ENCODE results near the gene TBC1D7. TPM values are rescaled to one million over a fixed set of nuclear protein-coding genes. Genes with fewer than 3 reads are reported as not detected.

TBC1D7 gene
- total and polyA plus RNA-seq, 10 donors = 10.9 to 20.9 (median 15.7) TPM

DNA sequence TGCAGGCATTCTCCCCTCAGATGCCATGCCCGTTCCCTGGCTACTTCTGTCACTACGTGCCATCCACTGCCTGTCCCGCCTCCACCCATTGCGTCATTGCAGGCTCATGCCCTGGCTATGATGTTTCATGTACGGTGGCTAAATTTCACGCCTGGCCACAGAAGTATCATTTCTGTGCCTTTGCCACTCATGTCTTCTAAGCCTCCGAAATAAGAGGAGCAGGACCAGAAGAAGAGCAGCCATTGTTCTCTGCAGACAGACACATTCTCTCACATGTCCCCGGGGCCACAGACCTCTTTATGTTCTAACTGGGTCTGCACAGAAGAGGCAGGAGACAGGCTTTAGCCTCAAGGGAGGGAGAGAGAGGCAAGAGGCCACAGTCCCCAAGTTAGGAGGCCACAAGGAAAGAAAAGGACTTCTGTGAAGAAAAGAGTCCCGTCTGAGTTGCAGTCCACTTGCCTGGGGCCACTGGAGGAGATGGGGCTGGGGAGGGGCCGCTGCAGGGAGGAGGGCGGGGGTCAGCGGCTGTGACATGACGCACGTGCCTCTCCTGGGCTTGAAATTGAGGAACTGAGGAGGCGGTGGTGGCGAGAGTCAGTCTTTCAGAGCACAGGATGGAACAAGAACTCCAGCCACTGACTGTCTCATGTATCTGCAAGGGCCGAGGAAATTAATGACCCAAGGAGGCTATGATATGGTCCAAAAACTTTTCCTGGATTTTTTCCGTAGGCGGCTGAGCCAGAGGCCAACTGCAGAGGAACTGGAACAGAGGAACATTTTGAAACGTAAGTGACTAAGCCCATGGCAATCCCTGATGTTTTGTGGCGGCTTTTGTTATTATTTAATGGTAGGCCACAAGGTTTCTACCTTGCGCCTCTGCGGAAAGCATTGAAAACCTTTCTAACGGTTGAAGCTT, 55.9 kb downstream of the TBC1D7 start:
- peaks cover 0 to 7% (median 0%) of the 10 kb centered on the region in 6 donors for H3K36me3 ChIP-seq
- DNase-seq = peak; percentile 93
- TF ChIP-seq, protein P1, sequence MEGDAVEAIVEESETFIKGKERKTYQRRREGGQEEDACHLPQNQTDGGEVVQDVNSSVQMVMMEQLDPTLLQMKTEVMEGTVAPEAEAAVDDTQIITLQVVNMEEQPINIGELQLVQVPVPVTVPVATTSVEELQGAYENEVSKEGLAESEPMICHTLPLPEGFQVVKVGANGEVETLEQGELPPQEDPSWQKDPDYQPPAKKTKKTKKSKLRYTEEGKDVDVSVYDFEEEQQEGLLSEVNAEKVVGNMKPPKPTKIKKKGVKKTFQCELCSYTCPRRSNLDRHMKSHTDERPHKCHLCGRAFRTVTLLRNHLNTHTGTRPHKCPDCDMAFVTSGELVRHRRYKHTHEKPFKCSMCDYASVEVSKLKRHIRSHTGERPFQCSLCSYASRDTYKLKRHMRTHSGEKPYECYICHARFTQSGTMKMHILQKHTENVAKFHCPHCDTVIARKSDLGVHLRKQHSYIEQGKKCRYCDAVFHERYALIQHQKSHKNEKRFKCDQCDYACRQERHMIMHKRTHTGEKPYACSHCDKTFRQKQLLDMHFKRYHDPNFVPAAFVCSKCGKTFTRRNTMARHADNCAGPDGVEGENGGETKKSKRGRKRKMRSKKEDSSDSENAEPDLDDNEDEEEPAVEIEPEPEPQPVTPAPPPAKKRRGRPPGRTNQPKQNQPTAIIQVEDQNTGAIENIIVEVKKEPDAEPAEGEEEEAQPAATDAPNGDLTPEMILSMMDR (IDR thresholded peaks at IDR 0.05 in 8 of 11, conservative IDR thresholded peaks at IDR 0.05 in 3 of 11) = no peak
- TF ChIP-seq POLR2AphosphoS5 (IDR thresholded peaks at IDR 0.05) (peak; percentile 81 to 91 (median 82)), POLR2A (IDR thresholded peaks at IDR 0.05) (peak in 1 of 3 donors; percentile 51)
- H3K27me3 ChIP-seq (replicated peaks in 1 of 7) = no peaks in the 10 kb centered on the region
- peak overlapping the region; percentile 24 to 72 (median 41) for H3K4me3 ChIP-seq
- intact Hi-C loops (cut with DNase I; ENCODE audit: low total_unique reads) = loop anchor here (10.0 kb wide), 1 partner anchor 78 kb away; no protein-coding TSS in a partner anchor
- no peaks in the 10 kb centered on the region for H3K9me3 ChIP-seq
- 46 to 64% (median 50%) methylated on average over 24 of the region's 24 CpGs for WGBS, 5 donors
- peak overlapping the region; percentile 44 to 84 (median 78) for H3K27ac ChIP-seq
- H3K4me1 ChIP-seq = peaks cover 0 to 94% (median 33%) of the 10 kb centered on the region in 6 donors

DNA sequence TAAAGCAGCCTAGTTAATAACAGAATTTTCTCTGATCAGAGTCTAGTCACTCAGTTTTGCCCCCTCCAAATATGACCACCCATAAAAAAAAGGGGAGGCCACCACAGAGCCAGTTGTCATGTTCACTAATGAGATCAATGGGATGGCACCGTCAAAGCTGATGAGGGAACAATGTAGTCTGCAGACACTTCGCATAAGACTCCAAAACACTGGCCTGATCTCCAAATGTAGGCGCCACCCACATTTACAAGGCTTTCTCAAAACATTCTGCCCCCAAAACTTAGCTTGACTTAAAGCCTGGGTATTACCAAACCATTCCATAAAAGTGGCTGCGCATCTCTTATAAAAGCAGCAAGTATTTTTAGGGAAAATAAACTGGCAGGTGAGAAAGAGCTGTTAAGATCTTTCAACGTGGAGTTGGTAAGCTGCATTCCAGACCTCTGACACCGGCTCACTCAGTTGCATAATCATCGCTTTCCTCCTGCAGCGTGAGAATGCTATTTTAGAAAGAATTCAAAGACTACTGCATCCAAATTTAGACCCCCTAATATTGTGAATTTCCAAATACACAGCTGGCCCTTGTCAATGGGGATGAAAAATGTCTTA, 59.3 kb downstream of the TBC1D7 start:
- Histone ChIP-seq H3K9me3 (no peaks in the 10 kb centered on the region), H3K4me3 (no peak overlapping the region), H3K27me3 (replicated peaks in 1 of 7) (no peaks in the 10 kb centered on the region), H3K36me3 (peaks cover 0 to 4% (median 0%) of the 10 kb centered on the region in 6 donors), H3K27ac (no peak overlapping the region), H3K4me1 (peaks cover 0 to 69% (median 18%) of the 10 kb centered on the region in 6 donors)
- intact Hi-C loops (cut with DNase I; ENCODE audit: low total_unique reads) = no loop called here
- 55 to 75% (median 61%) methylated on average over 8 of the region's 8 CpGs for WGBS, 5 donors
- no peak for DNase-seq
- TF ChIP-seq POLR2A (IDR thresholded peaks at IDR 0.05) (no peak), POLR2AphosphoS5 (IDR thresholded peaks at IDR 0.05) (no peak)
- TF ChIP-seq, protein P1 (IDR thresholded peaks at IDR 0.05 in 8 of 11, conservative IDR thresholded peaks at IDR 0.05 in 3 of 11) = no peak

DNA sequence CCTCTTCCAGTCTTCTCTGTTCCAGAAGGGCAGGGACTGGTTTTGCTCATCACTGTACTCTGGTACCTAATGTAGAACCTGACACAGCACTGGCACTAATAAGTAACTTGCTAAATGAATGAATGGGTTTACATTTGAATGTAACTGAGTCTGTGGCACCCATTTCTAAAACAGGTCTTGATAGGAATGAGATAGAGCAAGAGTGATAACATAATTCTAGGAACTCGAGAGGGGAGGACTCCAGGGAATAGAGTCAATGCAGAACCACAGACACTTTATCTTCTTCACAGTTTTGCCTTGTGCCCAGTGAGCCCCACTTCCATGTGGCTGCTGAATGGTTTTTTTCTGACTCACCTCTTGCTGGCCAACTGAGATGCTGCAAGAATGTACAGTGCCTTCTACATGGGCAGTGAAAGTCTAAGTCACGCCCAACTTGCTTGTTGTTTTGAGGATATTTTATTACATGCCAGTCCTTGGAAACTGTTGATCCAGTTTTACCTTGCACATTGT, 61.1 kb downstream of the TBC1D7 start:
- no peak overlapping the region for H3K4me3 ChIP-seq
- H3K9me3 ChIP-seq = no peaks in the 10 kb centered on the region
- H3K27me3 ChIP-seq (replicated peaks in 1 of 7) = no peaks in the 10 kb centered on the region
- H3K36me3 ChIP-seq = peaks cover 0 to 4% (median 0%) of the 10 kb centered on the region in 6 donors
- peaks cover 4 to 69% (median 21%) of the 10 kb centered on the region in 6 donors for H3K4me1 ChIP-seq
- TF ChIP-seq, protein P1 (IDR thresholded peaks at IDR 0.05 in 8 of 11, conservative IDR thresholded peaks at IDR 0.05 in 3 of 11) = no peak
- TF ChIP-seq POLR2A (IDR thresholded peaks at IDR 0.05) = no peak
- TF ChIP-seq POLR2AphosphoS5 (IDR thresholded peaks at IDR 0.05) = no peak
- DNase-seq = no peak
- intact Hi-C loops (cut with DNase I; ENCODE audit: low total_unique reads) = no loop called here
- H3K27ac ChIP-seq = no peak overlapping the region
- 70 to 86% (median 81%) methylated on average over 2 of the region's 2 CpGs for WGBS, 5 donors
